Inferior parietal cortex (tissue), 1 donor: ENCODE data around the gene STK32A.
A peak's percentile ranks its signal among the peaks of the same experiment; 100 is the strongest.
"Not testable (repeated sequence)": the region's sequence is repeated elsewhere in the genome, so short reads cannot be mapped to it uniquely, and the experiment has no call there.

Experiments used
- DNase-seq: peaks from one replicate; pipeline ENCODE4 v3.0.0-alpha.2; 2016; ENCODE audit errors: extremely low spot score

The STK32A gene

DNA sequence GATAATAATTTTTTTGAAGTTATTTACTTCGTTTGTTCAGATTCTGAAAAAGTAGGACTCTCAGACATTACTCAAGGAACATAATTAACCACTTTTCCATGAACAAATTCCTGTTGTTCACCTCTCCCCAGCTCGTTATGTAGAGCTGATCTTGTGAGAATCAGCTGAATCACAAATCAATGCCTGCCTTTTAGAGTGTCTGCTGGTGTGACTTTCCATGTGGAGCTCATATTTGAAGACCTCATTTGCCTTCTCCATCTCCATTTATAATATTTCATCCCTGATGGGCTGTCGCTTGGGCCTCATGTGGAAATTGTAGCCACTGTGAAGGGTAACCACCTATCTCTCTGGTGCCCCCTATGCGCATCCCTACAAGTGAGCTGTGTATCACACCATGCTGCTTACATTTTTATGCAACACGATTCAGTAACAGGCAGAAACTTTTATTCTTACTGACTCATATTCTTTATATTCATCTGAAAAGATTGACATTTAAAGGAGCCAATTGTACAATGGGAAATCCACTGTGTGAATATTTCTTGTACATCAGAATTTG is 111.3 kb downstream of the STK32A start:
- DNase-seq, result no peak

DNA sequence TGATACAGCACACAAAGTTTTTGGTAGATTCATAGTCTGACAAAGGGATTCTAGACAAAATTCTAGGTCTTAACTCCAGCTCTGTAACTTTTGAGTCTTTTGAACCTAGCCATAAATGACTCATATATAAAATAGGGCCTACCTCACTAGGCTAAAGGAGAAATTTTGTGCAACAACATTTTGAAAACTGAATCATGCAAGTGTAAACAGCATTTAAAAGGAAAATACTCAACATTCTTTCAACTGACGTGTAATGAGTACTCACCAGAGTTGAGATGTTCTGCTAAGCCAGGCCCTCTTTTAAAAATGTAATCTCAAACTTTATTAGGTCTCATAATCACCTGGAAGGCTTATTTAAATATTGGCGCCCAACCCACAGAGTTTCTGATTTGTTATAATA is 113.2 kb downstream of the STK32A start:
- no peak for DNase-seq

DNA sequence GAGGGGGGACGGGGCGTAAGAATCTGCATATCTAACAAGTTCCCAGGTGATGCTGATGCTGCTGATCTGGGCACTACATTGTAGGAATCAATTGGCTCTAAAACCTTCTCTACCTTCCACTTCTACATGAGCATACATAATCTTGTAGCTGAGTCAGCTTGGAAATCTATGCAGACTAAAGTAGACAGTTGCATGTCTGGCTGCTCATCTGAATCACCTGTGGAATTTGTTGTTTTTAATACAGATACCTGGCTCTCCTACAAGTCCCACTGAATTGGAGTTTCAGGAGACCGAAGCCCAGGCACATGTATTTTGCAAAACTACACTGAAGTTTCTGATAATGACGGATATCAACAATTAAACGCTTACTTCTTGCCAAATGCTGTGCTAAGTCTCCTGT is 113.6 kb downstream of the STK32A start:
- no peak for DNase-seq

DNA sequence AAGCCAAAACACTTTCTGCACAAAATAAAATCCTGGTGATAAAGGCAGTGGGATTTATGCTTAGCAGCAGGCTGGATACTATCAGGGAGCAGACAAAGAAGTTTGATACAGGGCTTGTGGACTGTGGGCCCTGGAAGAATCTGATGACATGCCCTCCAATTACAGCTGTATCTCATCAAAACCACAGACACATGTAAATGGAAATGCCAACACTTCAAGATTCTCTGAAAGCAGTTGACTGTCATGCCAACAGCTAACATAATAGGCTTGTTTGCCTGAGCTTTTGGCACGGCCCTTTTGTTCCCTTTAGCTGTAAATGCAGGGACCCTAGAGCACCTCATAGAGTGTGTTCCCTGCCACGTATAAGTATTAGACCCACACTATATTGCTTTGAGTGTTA is 114.4 kb downstream of the STK32A start:
- no peak for DNase-seq

DNA sequence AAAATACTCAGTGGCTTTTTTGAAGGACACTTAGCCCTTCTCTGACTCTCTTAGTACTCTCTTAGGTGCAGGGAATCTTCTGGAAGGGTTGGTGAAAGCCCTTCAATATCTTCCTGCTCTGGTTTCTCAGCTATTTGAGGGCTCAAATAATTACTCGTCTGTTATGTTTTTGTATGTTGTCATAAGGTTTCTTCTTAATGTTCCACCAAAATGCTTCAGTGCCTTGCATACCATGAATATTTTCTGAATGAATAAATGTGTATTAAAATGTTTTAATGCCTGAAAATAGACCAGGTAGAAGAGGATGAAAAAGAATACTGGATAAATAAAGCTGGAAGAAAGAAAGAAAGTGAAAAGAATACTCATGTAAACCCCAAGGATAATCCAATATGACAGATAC is 124.3 kb downstream of the STK32A start:
- DNase-seq, result no peak

DNA sequence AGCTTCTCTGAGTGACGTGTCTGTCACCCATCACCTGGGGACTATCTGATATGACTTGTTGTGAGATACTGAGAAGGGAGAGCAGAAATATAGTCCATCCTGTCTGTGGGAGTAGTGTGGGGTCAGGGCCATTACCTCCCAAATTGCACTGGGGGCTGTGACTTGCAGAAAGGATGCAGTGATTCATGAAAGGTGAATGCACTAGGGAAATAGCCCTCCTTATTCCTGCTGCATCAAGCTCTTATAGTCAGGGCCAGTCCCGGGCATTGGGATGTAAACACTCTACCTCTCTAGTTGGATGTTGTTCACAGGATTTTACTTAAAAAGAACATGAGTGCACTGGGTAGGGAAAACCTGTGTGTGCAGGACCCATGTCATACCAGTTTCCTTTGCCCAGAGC is 124.8 kb downstream of the STK32A start:
- DNase-seq, result no peak

DNA sequence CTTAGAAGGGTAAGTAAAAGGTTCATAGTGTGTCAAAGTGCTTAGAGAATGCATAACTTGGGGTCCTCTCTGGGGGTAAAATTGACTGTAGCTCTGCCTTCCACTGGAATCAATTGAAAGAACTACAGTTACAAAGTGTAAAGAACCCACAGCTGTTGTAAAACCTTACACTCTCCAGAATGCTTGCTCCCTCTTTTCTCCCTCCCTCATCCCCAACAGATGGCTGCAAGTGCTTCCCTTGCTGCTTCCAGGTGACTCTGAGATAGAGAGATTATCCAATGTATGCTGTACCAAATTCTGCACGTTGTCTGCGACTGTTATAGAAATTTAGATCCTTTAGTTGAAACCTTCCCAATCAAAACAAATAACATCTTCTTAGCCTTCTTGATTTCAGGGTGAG is 126.0 kb downstream of the STK32A start:
- DNase-seq, result no peak

DNA sequence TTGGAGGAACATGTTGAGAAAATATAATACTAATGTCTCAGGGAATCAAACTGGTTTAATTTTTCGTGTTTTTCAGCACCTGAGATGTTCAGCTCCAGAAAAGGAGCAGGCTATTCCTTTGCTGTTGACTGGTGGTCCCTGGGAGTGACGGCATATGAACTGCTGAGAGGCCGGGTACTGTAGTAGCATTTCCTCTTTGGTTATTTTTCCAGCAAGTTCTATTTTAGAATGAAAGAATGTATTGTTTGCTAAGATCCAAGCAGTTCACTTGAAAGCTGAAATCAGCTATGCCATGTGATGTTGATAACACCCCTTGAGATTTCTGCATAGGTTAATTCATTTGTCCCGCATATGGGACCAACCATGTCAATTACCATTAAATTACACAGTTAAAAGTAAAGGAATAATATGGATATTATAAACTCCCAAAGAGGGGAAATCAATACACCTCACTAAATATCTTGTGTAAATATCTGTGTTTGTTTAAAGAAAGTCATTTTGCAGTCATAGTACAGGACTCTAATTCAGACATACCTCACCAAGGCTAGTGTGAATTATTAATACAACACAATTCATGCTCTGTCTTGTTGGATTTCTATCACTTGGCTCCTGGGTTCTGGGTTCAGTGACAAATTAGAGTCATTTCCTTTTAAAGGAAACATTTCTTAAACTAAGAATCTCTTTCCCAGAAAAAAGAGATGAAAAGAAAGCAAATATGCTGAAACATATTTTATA is 126.8 kb downstream of the STK32A start:
- DNase-seq, result no peak

DNA sequence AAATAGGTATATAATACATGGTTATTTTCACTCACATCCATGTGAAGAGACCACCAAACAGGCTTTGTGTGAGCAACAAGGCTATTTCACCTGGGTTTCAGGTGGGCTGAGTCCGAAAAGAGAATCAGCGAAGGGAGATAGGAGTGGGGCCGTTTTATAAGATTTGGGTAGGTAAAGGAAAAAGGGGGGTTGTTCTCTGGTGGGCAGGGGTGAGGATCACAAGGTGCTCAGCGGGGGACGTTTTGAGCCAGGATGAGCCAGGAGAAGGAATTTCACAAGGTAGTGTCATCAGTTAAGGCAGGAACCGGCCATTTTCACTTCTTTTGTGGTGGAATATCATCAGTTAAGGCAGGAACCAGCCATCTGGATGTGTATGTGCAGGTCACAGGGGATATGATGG is 132.6 kb downstream of the STK32A start:
- DNase-seq, result not testable (repeated sequence)

DNA sequence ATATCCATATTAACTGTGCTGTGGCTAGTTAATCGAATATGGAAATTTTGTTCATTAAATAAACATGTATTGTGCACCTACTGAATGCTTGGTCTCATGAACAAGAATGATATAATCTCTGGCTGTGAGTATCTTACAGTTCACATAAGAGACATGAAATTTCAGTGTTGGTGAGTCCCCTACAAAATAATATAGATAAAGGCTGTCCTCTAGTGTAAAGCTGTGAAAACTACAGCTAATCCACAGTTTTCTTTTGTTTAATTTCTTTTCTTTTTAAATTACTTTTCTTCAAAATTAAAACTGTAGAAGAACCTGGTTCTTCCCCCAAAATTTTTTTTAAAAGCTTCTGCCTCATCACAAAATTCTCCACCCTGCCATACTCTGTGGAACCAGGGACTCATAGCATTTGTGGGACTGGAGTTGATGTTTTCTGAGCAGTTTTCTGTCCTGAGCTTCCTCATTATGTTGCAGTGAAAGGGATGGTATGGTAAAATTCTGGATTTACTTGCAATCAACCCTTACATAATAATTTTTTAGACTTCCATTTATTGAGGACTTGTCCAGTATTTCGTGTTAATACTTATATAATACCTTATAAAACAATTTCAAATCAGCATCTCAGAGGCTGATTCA is 135.0 kb downstream of the STK32A start:
- peak; percentile 29 for DNase-seq

DNA sequence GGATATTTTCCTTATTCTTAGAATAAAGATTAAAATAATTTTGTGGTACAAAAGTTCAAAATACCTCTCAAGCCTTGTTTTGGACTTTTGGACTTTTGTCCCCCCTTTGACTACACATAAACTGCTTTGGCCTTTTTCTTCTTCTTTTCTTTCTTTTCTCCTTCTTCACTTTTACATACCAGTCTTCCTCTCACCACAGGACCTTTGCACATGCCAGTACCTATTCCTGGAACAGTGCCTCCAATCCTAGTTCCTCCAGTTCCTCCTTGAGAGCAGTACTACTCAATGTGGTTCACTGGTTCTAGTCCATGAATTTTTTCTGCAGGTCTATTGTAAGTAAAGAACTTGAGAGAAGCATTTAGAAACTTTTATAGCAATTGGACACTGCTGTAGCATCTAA is 136.5 kb downstream of the STK32A start:
- no peak for DNase-seq

DNA sequence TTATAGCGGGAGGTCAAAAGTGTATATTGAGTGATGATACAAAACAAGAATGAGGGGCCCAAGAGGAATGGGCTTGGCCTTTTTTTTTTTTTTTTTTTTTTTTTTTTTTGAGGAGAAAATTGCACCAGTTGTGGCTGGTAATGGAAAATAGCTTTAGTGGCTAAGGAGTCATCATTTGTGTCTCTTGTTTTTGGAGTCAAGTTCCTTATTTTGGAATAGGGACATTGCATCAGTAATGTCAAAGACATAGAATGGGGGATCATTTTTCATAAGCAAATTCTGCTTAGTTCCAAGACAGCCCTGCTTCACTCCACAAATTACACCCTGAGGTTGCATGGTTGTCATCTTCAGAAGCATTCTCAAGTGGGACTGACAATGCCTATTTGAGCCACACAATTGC is 137.4 kb downstream of the STK32A start:
- no peak for DNase-seq

DNA sequence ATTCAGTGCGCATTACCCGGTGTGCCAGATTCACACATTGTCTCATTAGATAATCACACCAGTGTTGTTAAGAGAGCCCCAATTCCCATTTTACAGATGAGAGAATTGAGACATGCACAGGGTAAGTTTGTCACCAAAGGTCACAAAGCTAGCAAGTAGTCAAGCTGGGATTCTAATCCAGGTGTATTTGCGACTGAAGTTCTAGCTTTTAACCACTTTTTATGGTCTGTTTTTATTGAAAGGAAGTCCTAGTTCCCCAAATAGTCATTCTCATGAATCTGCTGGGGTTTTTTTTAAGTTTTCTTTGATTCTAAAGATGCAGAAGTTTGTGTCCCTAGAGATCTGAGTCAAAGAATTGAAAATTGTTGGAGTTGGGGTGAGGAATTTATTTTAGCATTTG is 138.5 kb downstream of the STK32A start:
- DNase-seq, result no peak

DNA sequence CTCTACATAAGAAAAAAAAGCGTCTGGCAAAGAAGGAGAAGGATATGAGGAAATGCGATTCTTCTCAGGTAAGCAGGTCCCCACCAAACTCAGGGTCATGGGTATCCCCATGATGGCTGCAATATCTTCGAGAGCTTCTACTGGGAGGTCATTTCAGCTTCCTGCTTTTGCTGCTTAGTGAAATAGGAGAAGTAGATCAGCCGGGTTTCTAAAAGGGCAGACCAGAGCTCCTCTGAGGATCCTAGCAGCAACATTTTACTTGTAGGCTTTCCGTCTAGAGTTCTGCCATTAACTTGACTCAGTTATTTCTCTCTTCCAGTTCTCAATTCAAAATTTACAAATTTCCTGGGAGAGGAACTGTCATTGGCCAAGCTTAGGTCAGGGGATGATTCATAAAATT is 140.3 kb downstream of the STK32A start:
- no peak for DNase-seq

DNA sequence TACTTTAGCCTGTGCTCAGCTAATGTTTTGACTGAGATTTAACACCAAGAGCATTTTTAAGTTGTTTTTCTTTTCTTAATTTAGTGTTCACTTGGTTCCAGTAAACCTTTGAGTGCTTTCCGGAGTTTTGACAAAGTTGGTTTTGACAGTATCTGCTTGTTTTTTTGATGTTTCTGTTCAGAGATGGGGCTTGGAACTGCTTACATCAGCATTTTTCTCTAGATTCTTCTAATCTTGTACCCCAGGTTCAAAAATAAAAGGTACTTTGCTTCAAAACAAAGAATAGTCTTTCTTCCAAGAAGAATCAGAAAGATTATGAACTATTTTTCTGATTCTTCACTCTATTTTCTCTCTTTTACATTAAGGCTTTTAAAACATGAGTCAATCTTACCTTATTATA is 142.9 kb downstream of the STK32A start:
- DNase-seq, result no peak

DNA sequence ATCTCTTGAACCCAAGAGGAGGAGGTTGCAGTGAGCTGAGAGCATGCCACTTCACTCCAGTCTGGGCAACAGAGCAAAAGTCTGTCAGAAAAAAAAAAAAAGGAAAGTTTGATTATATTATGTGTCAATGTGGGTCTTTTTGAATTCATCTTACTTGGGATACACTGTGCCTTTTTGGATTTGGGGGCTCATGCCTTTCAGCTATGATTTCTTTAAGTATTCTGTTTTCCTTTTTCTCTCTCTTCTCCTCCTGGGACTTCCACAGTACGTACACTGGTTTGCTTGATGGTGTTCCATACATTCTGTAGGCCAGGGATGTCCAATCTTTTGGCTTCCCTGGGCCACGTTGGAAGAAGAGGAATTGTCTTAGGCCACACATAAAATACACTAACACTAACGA is 146.7 kb downstream of the STK32A start:
- no peak for DNase-seq

DNA sequence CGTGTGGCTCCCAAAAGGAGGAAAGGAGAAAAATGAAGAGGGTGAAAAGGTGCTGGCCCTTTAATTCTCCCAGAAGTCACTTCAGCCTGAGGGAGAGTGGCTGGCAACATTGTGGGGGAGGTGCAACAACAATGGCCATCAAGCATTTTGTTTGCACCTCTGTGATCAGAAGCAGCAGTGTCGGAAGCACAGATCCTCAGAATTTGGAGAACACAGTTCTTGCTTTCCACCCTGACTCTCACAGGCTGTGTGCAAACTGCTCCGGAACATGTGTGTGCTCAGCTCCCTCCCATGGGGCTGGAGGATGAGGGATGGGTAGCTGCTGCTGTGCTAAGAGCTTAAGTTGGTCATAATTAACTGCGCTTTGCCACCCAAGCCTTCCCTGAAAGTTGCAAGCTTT is 147.9 kb downstream of the STK32A start:
- DNase-seq, result peak; percentile 21

DNA sequence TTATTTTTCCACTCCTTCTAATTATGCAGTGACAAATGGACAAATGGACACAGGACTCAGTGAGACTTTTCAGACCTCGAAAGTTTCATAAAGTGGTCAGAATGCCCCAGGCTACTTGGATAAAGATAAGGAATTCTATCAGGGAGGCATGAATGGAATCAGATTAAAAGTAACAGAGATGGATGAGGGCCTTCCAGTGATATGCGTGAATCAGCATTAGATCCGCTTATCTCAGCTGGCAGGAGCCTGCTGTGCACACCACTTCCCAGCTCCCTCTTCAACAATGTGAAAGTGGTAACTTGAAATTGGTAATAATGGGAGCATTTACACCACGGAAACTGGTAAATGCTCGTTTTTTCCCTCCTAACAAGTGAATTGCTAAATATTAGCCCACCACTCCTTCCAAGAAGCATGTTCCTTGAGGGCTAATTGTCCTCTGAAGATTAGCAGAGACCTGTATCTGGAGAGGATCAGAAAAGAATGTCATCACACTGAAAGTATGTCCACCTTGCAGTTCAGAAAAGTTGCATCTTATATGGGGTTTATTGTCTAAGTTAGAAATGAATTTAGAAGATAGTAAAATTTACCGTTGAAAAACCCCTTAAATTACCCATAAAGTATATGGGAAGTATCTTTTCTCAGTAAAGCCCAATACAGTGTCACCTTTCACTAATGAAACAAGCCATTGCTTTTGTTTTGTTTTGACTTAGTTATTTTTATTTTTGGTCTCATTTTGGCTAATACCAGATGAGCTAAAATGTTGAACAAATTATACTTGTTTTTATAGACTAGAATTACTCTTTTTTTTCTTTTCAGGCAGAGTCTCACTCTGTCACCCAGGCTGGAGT is 149.7 kb downstream of the STK32A start:
- DNase-seq, result no peak

DNA sequence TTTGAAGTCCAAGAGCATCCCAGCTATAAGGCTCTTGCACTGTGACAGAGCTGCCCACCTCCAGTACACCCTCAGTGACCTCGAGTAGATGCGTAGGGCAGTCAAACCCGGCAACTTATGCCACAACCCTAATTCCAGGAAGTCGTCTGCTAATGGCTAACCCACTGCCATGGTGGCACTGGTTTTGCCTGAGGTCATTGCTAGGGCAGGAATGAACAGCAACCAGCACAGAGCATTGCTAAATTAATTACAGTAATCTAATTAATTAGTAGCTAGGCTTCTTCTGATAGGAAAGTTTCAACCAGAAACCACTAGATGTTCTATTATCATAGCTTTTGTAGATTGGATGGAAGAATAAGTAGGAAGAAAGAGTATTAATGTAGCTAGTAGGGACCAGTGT is 152.3 kb downstream of the STK32A start:
- no peak for DNase-seq

DNA sequence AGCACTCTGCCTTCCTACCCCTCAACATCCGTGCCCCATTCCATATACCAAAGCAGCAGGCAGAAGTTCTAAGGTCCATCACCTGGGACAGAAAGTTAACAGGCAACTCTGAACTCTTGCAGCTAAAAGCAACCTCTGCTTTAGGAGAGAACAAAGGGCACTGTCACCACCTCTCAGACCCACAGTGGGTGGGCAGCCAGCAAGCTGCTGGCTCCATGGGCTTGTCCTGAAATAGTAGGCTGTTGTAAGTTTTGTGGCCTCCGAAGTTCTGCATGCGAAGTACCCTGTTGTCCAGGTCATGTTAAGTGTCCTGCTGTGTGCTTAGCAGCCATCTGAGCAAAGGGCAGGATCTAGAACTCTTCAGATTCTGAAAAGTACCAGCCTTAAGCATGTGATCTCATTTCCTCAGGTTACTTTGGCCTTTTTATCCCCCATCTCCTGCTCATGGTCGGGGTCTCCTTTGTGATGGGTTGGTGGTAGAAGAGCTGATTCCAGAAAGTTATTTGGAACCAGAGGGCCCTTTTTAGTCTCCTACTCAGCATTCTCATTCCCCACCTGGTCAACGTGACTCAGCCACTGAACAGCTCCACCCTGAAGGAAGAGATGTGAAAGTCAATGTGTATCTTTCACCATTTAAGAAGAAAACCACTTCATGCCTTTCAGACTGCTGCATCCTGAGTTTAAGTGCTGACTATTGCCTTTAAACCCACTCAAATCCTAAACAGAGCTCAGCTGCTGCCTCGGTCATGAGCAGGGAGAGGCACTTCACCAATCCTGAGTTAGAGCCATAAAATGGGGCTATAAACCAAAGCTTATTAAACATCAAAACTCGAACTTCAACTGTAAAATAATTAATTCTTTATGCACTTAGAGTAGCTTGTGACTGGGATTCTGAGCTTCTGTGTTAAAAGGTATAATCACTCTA is 153.6 kb downstream of the STK32A start:
- no peak for DNase-seq

DNA sequence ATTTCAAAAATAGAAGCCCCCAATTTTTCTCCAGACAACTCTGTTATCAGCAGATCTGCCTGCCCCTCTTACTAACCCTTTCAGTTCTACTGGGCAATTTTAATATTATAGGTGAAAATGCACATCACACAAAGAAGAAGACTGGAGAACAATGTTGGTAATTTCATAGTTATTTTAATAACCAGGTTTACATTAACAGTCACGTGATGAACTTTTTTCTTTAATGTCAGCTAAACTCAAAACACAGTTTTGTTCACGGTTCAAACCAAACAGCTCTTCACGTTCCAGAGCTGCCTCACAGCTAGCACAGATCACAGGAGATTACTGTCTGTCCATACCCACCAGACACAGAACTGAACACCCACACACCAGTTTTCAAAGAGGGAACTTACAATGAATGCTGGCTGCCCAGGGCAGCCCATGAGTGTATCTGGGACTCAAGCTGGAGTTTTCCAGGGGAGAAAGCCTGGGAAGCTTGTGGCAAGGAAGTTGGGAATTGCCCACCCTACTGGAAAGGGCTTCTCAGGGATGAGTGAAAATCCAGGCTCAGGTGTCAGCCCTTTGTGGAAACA is 155.9 kb downstream of the STK32A start:
- no peak for DNase-seq
